Tibial nerve (tissue), 4 donors: ENCODE results near the gene GALNT3. TPM values are rescaled to one million over a fixed set of nuclear protein-coding genes. Genes with fewer than 3 reads are reported as not detected.

ENCODE experiments used
- DNase-seq, 2 donors: peaks; one replicate each; pipeline ENCODE4 v3.0.0-alpha.2; 2019; ENCODE audit warnings: low spot score in 2 of 2
- H3K27ac ChIP-seq, 4 donors: fragments of 200-600 bp; sonication (generic) in 3 of 4; one replicate each; pipeline ENCODE4 v1.5.1; 2017 to 2019; ENCODE audit warnings: mild to moderate bottlenecking in 1 of 4
- H3K27me3 ChIP-seq, 2 donors: fragments of 200-600 bp; sonication (generic) in 1 of 2; one replicate each; pipeline versions ENCODE4 v1.5.1 to v1.6.0; 2017 to 2019
- H3K36me3 ChIP-seq, 3 donors: fragments of 200-600 bp; sonication (generic); one replicate each; pipeline ENCODE4 v1.5.1; 2018 to 2019
- H3K4me1 ChIP-seq, 4 donors: fragments of 200-600 bp; sonication (generic) in 3 of 4; one replicate each; pipeline ENCODE4 v1.5.1; 2017 to 2019
- H3K4me3 ChIP-seq, 4 donors: fragments of 200-600 bp; sonication (generic) in 3 of 4; one replicate each; pipeline ENCODE4 v1.5.1; 2017 to 2019; ENCODE audit warnings: mild to moderate bottlenecking in 1 of 4, moderate library complexity in 1 of 4
- H3K9me3 ChIP-seq, 4 donors: fragments of 200-600 bp; sonication (generic) in 3 of 4; one replicate each; pipeline ENCODE4 v1.5.1; 2017 to 2019
- CTCF ChIP-seq, 5 experiments: fragments of 200-600 bp in 3 of 5; fragments of 450-650 bp in 2 of 5; sonication (generic) in 3 of 5; IDR thresholded peaks; one replicate each; pipeline ENCODE4 v1.5.1; 2016 to 2019; ENCODE audit warnings: antibody characterized with exemption in 5 of 5, mild to moderate bottlenecking in 3 of 5, moderate library complexity in 2 of 5
- EP300 ChIP-seq, 2 donors: sonication (generic); formaldehyde crosslinking; IDR thresholded peaks; one replicate each; pipeline ENCODE4 v1.6.1; 2017; ENCODE audit warnings: antibody characterized with exemption in 2 of 2, mild to moderate bottlenecking in 1 of 2
- POLR2A ChIP-seq, 2 donors: fragments of 450-650 bp; IDR thresholded peaks; one replicate each; pipeline ENCODE4 v1.6.1; 2017; ENCODE audit warnings: antibody characterized with exemption in 2 of 2, mild to moderate bottlenecking in 2 of 2, moderate library complexity in 2 of 2
- WGBS, 2 donors: methylation state at CpG; one replicate each; pipeline ENCODE4 v1.1.5; 2018; 5-methylcytosine and 5-hydroxymethylcytosine counted together
- total RNA-seq, 4 donors: library from RNA; depleted of rRNA; stranded (reverse); fragments of >200 nt; gene quantifications; one replicate each; pipeline ENCODE4 v1.1.0, GENCODE V29; 2016

GALNT3 gene
- total RNA-seq, 4 donors from 2014 or later: 1.0 to 7.9 (median 2.6) TPM

GRCh38 chr2:165820296-165820695 is 26.2 kb upstream of the GALNT3 start:
- 25 to 26% methylated on average over 2 of the region's 2 CpGs for WGBS, 2 donors

GRCh38 chr2:165818920-165819319 is 24.9 kb upstream of the GALNT3 start:
- no peaks in the 10 kb centered on the region for H3K36me3 ChIP-seq
- H3K4me3 ChIP-seq: no peak overlapping the region
- H3K4me1 ChIP-seq: peaks cover 0 to 20% (median 0%) of the 10 kb centered on the region in 4 donors
- no peaks in the 10 kb centered on the region for H3K27me3 ChIP-seq
- WGBS, 2 donors: 85 to 89% methylated on average over 1 of the region's 1 CpG
- TF ChIP-seq EP300 (IDR thresholded peaks at IDR 0.05): no peak
- TF ChIP-seq POLR2A (IDR thresholded peaks at IDR 0.05): no peak
- TF ChIP-seq CTCF (IDR thresholded peaks at IDR 0.05): no peak
- DNase-seq: no peak
- H3K9me3 ChIP-seq: no peaks in the 10 kb centered on the region
- H3K27ac ChIP-seq: no peak overlapping the region

More at GRCh38 chr2:165820296-165820695, 26.2 kb upstream of the GALNT3 start:
- no peak overlapping the region for H3K4me3 ChIP-seq
- H3K27ac ChIP-seq: no peak overlapping the region
- peaks cover 0 to 29% (median 0%) of the 10 kb centered on the region in 4 donors for H3K4me1 ChIP-seq
- H3K36me3 ChIP-seq: no peaks in the 10 kb centered on the region
- DNase-seq: no peak
- no peaks in the 10 kb centered on the region for H3K9me3 ChIP-seq
- TF ChIP-seq EP300 (IDR thresholded peaks at IDR 0.05) (no peak), CTCF (IDR thresholded peaks at IDR 0.05) (no peak), POLR2A (IDR thresholded peaks at IDR 0.05) (no peak)
- no peaks in the 10 kb centered on the region for H3K27me3 ChIP-seq

GRCh38 chr2:165815299-165816141 is 21.5 kb upstream of the GALNT3 start:
- peaks cover 0 to 14% (median 0%) of the 10 kb centered on the region in 4 donors for H3K4me1 ChIP-seq

GRCh38 chr2:165814473-165814872 is 20.4 kb upstream of the GALNT3 start:
- Histone ChIP-seq H3K9me3 (no peaks in the 10 kb centered on the region), H3K4me1 (peaks cover 0 to 4% (median 0%) of the 10 kb centered on the region in 4 donors), H3K27ac (no peak overlapping the region), H3K27me3 (no peaks in the 10 kb centered on the region), H3K4me3 (no peak overlapping the region), H3K36me3 (no peaks in the 10 kb centered on the region)
- no peak for TF ChIP-seq EP300 (IDR thresholded peaks at IDR 0.05)
- no peak for TF ChIP-seq POLR2A (IDR thresholded peaks at IDR 0.05)
- no peak for TF ChIP-seq CTCF (IDR thresholded peaks at IDR 0.05)
- DNase-seq: no peak
- 78 to 93% methylated on average over 4 of the region's 4 CpGs for WGBS, 2 donors

More at GRCh38 chr2:165815299-165816141, 21.5 kb upstream of the GALNT3 start:
- Histone ChIP-seq H3K36me3 (no peaks in the 10 kb centered on the region), H3K9me3 (no peaks in the 10 kb centered on the region), H3K4me3 (no peak overlapping the region), H3K27me3 (no peaks in the 10 kb centered on the region), H3K27ac (no peak overlapping the region)
- TF ChIP-seq EP300 (IDR thresholded peaks at IDR 0.05) (no peak), CTCF (IDR thresholded peaks at IDR 0.05) (no peak), POLR2A (IDR thresholded peaks at IDR 0.05) (no peak)
- no peak for DNase-seq
- WGBS, 2 donors: 83 to 84% methylated on average over 2 of the region's 2 CpGs

- Histone ChIP-seq H3K27ac (no peak overlapping the region), H3K9me3 (no peaks in the 10 kb centered on the region), H3K4me1 (no peaks in the 10 kb centered on the region), H3K4me3 (no peak overlapping the region), H3K36me3 (no peaks in the 10 kb centered on the region), H3K27me3 (no peaks in the 10 kb centered on the region)
- TF ChIP-seq POLR2A (IDR thresholded peaks at IDR 0.05): no peak
- no peak for TF ChIP-seq CTCF (IDR thresholded peaks at IDR 0.05)
- no peak for TF ChIP-seq EP300 (IDR thresholded peaks at IDR 0.05)
- DNase-seq: no peak
- WGBS, 2 donors: 86 to 90% methylated on average over 1 of the region's 1 CpG
Observed at GRCh38 chr2:165811592-165812370, 17.7 kb upstream of the GALNT3 start.
